GM12873 (cell line): Measurements from ENCODE around the gene NFKBIZ.

Source experiments
- TF ChIP-seq, protein P1 (sequence below): IDR thresholded peaks from 2 replicates; pipeline ENCODE4 v1.5.1; 2012; ENCODE audit warnings: low read depth, mild to moderate bottlenecking, moderate library complexity, low read length, control low read depth; ENCODE audit not compliant: insufficient read depth; ENCODE audit errors: missing control alignments

NFKBIZ gene

DNA sequence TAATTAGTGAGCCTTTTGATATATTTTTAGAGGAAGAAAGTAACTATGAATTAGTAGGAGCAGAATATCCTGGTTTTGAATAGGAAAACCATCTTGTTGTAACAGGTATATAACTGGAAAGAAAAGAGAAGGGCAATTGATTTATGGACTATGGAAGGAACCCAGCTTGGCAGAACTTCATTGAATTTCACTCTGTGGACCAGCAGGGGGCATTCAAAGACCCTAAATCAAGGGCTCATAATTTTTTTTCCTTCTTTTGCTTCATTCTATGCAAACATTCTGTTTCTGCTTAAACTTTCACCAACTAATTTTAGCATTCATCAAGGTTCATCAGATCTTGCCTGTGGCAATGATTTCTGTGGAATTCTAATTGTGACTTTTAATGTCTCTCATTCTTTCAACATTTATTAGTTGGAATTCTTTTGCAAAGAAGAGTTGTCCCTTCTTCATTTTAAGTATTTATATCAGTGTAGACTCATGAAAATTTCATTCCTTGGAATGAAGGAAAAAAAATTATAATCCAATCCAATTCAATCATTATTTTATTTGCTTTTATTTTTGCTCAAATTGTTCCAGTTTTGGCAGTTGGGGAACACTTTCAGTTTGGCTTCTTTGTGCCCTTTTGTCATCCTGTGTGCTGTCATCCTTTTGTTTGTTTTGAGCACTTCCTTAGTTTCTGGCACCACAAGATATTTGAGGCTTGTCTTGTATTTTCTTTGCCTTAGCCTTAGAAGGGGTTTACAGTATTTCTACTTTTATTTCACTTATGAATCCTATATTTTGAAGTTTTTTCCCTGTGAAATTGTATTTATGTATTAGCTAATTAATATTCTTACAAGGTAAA is 39.9 kb upstream of the NFKBIZ start:
- TF ChIP-seq, protein P1, sequence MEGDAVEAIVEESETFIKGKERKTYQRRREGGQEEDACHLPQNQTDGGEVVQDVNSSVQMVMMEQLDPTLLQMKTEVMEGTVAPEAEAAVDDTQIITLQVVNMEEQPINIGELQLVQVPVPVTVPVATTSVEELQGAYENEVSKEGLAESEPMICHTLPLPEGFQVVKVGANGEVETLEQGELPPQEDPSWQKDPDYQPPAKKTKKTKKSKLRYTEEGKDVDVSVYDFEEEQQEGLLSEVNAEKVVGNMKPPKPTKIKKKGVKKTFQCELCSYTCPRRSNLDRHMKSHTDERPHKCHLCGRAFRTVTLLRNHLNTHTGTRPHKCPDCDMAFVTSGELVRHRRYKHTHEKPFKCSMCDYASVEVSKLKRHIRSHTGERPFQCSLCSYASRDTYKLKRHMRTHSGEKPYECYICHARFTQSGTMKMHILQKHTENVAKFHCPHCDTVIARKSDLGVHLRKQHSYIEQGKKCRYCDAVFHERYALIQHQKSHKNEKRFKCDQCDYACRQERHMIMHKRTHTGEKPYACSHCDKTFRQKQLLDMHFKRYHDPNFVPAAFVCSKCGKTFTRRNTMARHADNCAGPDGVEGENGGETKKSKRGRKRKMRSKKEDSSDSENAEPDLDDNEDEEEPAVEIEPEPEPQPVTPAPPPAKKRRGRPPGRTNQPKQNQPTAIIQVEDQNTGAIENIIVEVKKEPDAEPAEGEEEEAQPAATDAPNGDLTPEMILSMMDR, result peak; percentile 71

- TF ChIP-seq, protein P1, result no peak
Measured at GRCh38 chr3:101810022-101810418, 39.3 kb upstream of the NFKBIZ start.

GRCh38 chr3:101811875-101812274 is 37.4 kb upstream of the NFKBIZ start:
- TF ChIP-seq, protein P1, result no peak

- TF ChIP-seq, protein P1, result no peak
Measured at GRCh38 chr3:101812895-101813294, 36.4 kb upstream of the NFKBIZ start.

DNA sequence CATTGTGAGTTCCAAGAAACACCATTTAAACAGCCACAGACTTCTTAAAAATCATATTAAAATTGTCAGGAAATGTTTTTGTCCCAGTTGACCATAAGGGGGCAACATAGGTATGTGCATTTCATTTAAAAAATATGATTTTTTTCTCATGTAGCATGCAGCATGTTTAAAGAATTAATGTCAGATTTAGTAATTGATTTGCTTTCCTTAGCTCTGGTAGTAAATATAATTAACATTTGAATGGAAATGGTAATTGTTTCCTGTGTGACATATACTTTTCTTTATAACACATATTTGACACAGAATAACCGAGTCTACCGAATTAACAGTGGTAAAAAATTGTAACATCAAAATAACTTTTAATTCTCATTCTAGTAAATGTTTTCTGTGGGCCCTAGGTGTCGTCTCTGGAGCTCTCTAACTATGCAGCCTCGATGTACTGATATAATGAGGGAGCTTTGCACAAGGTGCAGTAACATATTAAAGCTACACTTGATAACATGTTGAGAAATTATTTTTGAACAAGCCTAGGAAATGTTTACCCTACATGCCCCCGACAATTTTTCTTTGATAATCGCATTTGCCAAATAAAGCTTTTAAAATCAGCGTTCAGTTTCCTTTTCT is 35.4 kb upstream of the NFKBIZ start:
- TF ChIP-seq, protein P1, result peak; percentile 42

- TF ChIP-seq, protein P1, result no peak
Measured at GRCh38 chr3:101814835-101815234, 34.5 kb upstream of the NFKBIZ start.
